A673 (cell line): ENCODE measurements around the gene TAF3.

Source experiments
- CTCF ChIP-seq: fragments of 300-800, 200-600 bp; sonication (generic); conservative IDR thresholded peaks from 2 replicates; pipeline ENCODE4 v1.5.1; 2017; ENCODE audit warnings: low read depth, mild to moderate bottlenecking, antibody characterized with exemption, low read length, moderate library complexity, mixed read lengths
- EZH2 ChIP-seq: fragments of 200-600 bp; sonication (generic); IDR thresholded peaks from 2 replicates; pipeline ENCODE4 v1.6.1; 2017; ENCODE audit warnings: borderline replicate concordance, low read depth, mild to moderate bottlenecking, mixed read lengths, antibody characterized with exemption, low read length; ENCODE audit not compliant: poor library complexity, severe bottlenecking

- no peak for TF ChIP-seq EZH2
- no peak for TF ChIP-seq CTCF
Observed at GRCh38 chr10:7786430-7786829, 31.9 kb upstream of the TAF3 start.
